ENCODE measurements around the gene IP6K3. TPM values are rescaled to one million over a fixed set of nuclear protein-coding genes. Genes with fewer than 3 reads are reported as not detected.

IP6K3 gene
- polyA plus RNA-seq, 1 of the 3 experiments (the other 2 are of a cell fraction): 0.21 TPM

DNA sequence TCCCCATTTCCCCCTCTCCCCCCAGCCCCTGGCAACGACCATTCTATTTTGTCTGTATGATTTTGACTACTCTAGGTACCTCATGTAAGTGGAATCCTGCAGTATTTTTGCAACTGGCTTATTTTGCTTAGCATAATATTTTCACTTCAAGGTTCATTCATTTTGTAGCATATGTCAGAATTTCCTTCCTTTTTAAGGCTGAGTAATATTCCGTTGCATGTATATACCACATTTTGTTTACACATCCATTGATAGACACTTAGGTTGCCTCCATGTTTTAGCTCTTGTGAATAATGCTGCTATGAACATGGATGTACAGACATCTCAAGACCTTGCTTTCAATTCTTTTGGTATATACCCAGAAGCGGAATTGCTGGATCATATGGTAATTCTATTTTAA is 33.8 kb downstream of the IP6K3 start:
- TF ChIP-seq TEAD4 (IDR thresholded peaks at IDR 0.05; ENCODE audit: borderline replicate concordance, insufficient read depth) (no peak), MXI1 (IDR thresholded peaks at IDR 0.05; ENCODE audit: low read depth, low read length) (no peak), TAF1 (IDR thresholded peaks at IDR 0.05; ENCODE audit: borderline replicate concordance, low read depth, low read length) (no peak), JUND (IDR thresholded peaks at IDR 0.05) (no peak), CHD2 (IDR thresholded peaks at IDR 0.05; ENCODE audit: low read length, partially characterized antibody) (no peak), MEF2A (IDR thresholded peaks at IDR 0.05; ENCODE audit: borderline replicate concordance, low read depth) (no peak)
- TF ChIP-seq, protein P1, sequence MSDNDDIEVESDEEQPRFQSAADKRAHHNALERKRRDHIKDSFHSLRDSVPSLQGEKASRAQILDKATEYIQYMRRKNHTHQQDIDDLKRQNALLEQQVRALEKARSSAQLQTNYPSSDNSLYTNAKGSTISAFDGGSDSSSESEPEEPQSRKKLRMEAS (IDR thresholded peaks at IDR 0.05; ENCODE audit: low read depth): no peak
- Histone ChIP-seq H3K36me3 (replicated peaks in 1 of 2; ENCODE audit: control insufficient read depth in 1 of 2, insufficient read depth in 2 of 2, low read length in 1 of 2) (peaks cover 7 to 19% of the 10 kb centered on the region in 2 experiments), H3K9me3 (no peaks in the 10 kb centered on the region), H3K4me2 (no peak overlapping the region), H3F3A (replicated peaks; ENCODE audit: insufficient read depth) (no peaks in the 10 kb centered on the region), H4K20me1 (ENCODE audit: insufficient read depth) (no peaks in the 10 kb centered on the region), H3K4me1 (ENCODE audit: control insufficient read depth in 1 of 2, insufficient read depth in 2 of 2, low read depth in 1 of 2, low read length in 1 of 2) (peaks cover 8 to 13% of the 10 kb centered on the region in 2 experiments; a peak in 3 of 4 replicates), H3K27me3 (ENCODE audit: insufficient read depth) (no peaks in the 10 kb centered on the region), H3K9me2 (no peaks in the 10 kb centered on the region), H2AFZ (ENCODE audit: low read depth) (no peak overlapping the region), H3K9ac (no peak overlapping the region), H3K27ac (ENCODE audit: low read depth in 2 of 2, low read length in 1 of 2) (no peak overlapping the region), H3K4me3 (ENCODE audit: low read depth in 2 of 2, low read length in 1 of 2) (no peak overlapping the region), H3K79me2 (ENCODE audit: insufficient read depth) (peaks cover 27% of the 10 kb centered on the region; the same call in 1 of the 2 replicates)
- 92% methylated on average over 3 of the region's 3 CpGs for WGBS (ENCODE audit: low lambda C conversion rate)
- POLR2A ChIA-PET: no interaction called here
- no peak for DNase-seq
- CTCF ChIA-PET: interaction anchor here (0.7 to 5.1 kb wide), 6 partner anchors 13 to 315 kb away, joined by 3 to 17 read pairs (median 4); no protein-coding TSS in a partner anchor

DNA sequence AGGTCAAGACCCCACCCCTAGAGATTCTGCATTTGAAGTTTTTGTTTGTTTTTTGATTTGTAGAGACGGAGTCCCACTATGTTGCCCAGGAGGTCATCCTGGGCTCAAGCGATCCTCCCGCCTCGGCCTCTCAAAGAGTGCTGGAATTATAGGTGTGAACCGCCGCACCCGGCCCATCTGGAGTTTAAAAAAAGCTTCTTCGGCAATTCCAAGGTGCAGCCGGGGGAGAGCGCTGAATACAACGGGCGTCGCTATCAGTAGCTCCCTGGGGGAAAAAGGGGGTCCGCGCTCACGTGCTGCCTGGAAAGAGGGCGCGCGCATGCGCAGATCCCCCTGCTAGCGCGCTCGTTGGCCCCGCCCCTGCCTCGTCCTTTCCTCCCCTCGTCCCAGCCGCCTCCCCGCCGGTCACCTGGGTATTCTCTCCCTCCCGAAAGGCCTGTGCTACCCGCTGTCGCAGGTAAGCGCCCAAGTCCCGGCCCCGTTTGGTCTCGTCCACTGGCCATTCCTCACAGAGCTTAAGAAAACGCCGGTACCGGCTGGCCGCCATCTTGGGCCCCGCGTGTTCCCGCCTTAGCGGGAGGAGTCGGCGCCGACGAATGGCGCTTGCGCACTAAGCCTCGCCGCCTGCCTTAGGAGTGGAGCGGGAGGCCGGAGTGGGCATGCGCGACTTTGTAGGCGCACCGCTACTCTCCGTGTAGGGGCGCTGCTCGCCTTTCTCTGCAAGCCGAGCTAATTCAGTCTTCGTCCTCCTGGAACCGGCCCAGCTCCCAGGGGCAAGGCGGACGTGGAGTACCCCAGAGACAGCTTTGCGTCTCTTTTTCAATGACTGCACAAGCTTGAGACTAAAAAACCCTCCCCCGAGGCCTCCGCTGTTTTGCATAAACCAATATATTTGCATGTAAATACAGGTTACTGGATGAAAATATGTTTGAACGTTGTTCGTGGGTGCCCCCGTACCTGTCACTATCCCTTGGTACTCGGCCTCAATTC is 35.3 kb downstream of the IP6K3 start, which contains the start of gene UQCC2:
Gene UQCC2, minus strand, starts transcription at position 561 of the 990 bp plus-strand sequence. Its CDS starts 14 bp downstream, at position 547.
- Histone ChIP-seq H3K4me1 (ENCODE audit: control insufficient read depth in 1 of 2, insufficient read depth in 2 of 2, low read depth in 1 of 2, low read length in 1 of 2) (peaks cover 8 to 17% of the 10 kb centered on the region in 2 experiments; a peak in 3 of 4 replicates), H3K4me3 (ENCODE audit: low read depth in 2 of 2, low read length in 1 of 2) (peak within 1 kb of the TSS; percentile 86 to 87), H3K9ac (peak within 1 kb of the TSS; percentile 92), H3F3A (replicated peaks; ENCODE audit: insufficient read depth) (no peaks in the 10 kb centered on the region), H3K79me2 (ENCODE audit: insufficient read depth) (peaks cover 27% of the 10 kb centered on the region; the same call in 1 of the 2 replicates), H2AFZ (ENCODE audit: low read depth) (peak within 1 kb of the TSS; percentile 95), H3K9me2 (no peaks in the 10 kb centered on the region), H3K27me3 (ENCODE audit: insufficient read depth) (no peaks in the 10 kb centered on the region), H3K9me3 (no peaks in the 10 kb centered on the region), H3K36me3 (replicated peaks in 1 of 2; ENCODE audit: control insufficient read depth in 1 of 2, insufficient read depth in 2 of 2, low read length in 1 of 2) (peaks cover 7 to 30% of the 10 kb centered on the region in 2 experiments), H3K4me2 (peak within 1 kb of the TSS; percentile 83), H3K27ac (ENCODE audit: low read depth in 2 of 2, low read length in 1 of 2) (peak within 1 kb of the TSS; percentile 79 to 97), H4K20me1 (ENCODE audit: insufficient read depth) (no peaks in the 10 kb centered on the region)
- ChIA-PET POLR2A (interaction anchor here (0.7 to 1.9 kb wide), 17 partner anchors 9 to 132 kb away, joined by 3 to 7 read pairs (median 4); partner anchors contain the start of genes BAK1 and IP6K3), CTCF (interaction anchor here (0.6 to 5.1 kb wide), 52 partner anchors 10 to 444 kb away, joined by 3 to 55 read pairs (median 6); partner anchors contain the start of genes BAK1, IP6K3 and ITPR3)
- DNase-seq: peak; percentile 97
- 12% methylated on average over 37 of the region's 73 CpGs for WGBS (ENCODE audit: low lambda C conversion rate)
- TF ChIP-seq RCOR1 (IDR thresholded peaks at IDR 0.05; ENCODE audit: low read length) (no peak), YY1 (IDR thresholded peaks at IDR 0.05; ENCODE audit: low read depth) (peak; percentile 98), POLR2AphosphoS5 (IDR thresholded peaks at IDR 0.05; ENCODE audit: low read depth, low read length) (peak; percentile 98), NRF1 (IDR thresholded peaks at IDR 0.05; ENCODE audit: low read depth, low read length) (peak; percentile 74), CHD2 (IDR thresholded peaks at IDR 0.05; ENCODE audit: low read length, partially characterized antibody) (no peak), NFIC (IDR thresholded peaks at IDR 0.05; ENCODE audit: borderline replicate concordance) (no peak), MXI1 (IDR thresholded peaks at IDR 0.05; ENCODE audit: low read depth, low read length) (peak; percentile 62; the same call in 1 of the 2 replicates), GATA2 (CRISPR knock-in tag; IDR thresholded peaks at IDR 0.05) (no peak), SMC3 (IDR thresholded peaks at IDR 0.05; ENCODE audit: low read depth, low read length) (peak; percentile 55), EP300 (IDR thresholded peaks at IDR 0.05; ENCODE audit: borderline replicate concordance in 1 of 2, low read depth in 1 of 2, low read length in 1 of 2) (no peak), JUND (IDR thresholded peaks at IDR 0.05) (no peak), TAF1 (IDR thresholded peaks at IDR 0.05; ENCODE audit: borderline replicate concordance, low read depth, low read length) (peak; percentile 98), SIN3A (IDR thresholded peaks at IDR 0.05; ENCODE audit: borderline replicate concordance, low read depth, low read length) (peak; percentile 69; the same call in 1 of the 2 replicates)
- TF ChIP-seq, protein P2, sequence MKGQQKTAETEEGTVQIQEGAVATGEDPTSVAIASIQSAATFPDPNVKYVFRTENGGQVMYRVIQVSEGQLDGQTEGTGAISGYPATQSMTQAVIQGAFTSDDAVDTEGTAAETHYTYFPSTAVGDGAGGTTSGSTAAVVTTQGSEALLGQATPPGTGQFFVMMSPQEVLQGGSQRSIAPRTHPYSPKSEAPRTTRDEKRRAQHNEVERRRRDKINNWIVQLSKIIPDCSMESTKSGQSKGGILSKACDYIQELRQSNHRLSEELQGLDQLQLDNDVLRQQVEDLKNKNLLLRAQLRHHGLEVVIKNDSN (IDR thresholded peaks at IDR 0.05; ENCODE audit: borderline replicate concordance, low read depth): peak; percentile 85
- TF ChIP-seq, protein P1 (IDR thresholded peaks at IDR 0.05; ENCODE audit: low read depth): peak; percentile 95
- TF ChIP-seq, protein P3, sequence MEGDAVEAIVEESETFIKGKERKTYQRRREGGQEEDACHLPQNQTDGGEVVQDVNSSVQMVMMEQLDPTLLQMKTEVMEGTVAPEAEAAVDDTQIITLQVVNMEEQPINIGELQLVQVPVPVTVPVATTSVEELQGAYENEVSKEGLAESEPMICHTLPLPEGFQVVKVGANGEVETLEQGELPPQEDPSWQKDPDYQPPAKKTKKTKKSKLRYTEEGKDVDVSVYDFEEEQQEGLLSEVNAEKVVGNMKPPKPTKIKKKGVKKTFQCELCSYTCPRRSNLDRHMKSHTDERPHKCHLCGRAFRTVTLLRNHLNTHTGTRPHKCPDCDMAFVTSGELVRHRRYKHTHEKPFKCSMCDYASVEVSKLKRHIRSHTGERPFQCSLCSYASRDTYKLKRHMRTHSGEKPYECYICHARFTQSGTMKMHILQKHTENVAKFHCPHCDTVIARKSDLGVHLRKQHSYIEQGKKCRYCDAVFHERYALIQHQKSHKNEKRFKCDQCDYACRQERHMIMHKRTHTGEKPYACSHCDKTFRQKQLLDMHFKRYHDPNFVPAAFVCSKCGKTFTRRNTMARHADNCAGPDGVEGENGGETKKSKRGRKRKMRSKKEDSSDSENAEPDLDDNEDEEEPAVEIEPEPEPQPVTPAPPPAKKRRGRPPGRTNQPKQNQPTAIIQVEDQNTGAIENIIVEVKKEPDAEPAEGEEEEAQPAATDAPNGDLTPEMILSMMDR (IDR thresholded peaks at IDR 0.05): peak; percentile 68
- TF ChIP-seq, protein P4, sequence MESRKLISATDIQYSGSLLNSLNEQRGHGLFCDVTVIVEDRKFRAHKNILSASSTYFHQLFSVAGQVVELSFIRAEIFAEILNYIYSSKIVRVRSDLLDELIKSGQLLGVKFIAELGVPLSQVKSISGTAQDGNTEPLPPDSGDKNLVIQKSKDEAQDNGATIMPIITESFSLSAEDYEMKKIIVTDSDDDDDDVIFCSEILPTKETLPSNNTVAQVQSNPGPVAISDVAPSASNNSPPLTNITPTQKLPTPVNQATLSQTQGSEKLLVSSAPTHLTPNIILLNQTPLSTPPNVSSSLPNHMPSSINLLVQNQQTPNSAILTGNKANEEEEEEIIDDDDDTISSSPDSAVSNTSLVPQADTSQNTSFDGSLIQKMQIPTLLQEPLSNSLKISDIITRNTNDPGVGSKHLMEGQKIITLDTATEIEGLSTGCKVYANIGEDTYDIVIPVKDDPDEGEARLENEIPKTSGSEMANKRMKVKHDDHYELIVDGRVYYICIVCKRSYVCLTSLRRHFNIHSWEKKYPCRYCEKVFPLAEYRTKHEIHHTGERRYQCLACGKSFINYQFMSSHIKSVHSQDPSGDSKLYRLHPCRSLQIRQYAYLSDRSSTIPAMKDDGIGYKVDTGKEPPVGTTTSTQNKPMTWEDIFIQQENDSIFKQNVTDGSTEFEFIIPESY (IDR thresholded peaks at IDR 0.05; ENCODE audit: borderline replicate concordance, low read depth): no peak

Measured in SK-N-SH (cell line).